HEK293 (cell line): Measurements from ENCODE around the gene ZNF385C.

ENCODE experiments used
- CTCF ChIA-PET: fragments of 350-600 bp; formaldehyde crosslinking; extraction: SDS; loops from one replicate; lab custom pipeline; 2021; ENCODE audit warnings: antibody characterized with exemption; lab: Yijun Ruan, JAX
- POLR2A ChIA-PET: fragments of 300-600 bp; formaldehyde crosslinking; extraction: SDS; loops from one replicate; lab custom pipeline; 2020; ENCODE audit warnings: antibody characterized with exemption, inconsistent platforms; lab: Yijun Ruan, JAX
- H3K27ac ChIP-seq: fragments of 200-500 bp; sonication (Bioruptor generic); 2 replicates; pipeline ENCODE4 v1.5.1; 2014; ENCODE audit warnings: low read depth, low read length, control low read depth, inconsistent platforms; ENCODE audit errors: extremely low read depth
- H3K36me3 ChIP-seq, 2 experiments: fragments of 200-500 bp in 1 of 2; sonication (Bioruptor generic) in 1 of 2; 1 replicate in 1 of 2; 2 replicates in 1 of 2; pipeline ENCODE4 v1.5.1; 2014 to 2017; ENCODE audit warnings: inconsistent platforms in 2 of 2, low read length in 2 of 2; ENCODE audit not compliant: control insufficient read depth in 2 of 2, insufficient read depth in 1 of 2
- H3K4me1 ChIP-seq: fragments of 200-500 bp; sonication (Bioruptor generic); 2 replicates; pipeline ENCODE4 v1.5.1; 2014; ENCODE audit warnings: mild to moderate bottlenecking, low read length, inconsistent platforms; ENCODE audit not compliant: control insufficient read depth, insufficient read depth
- H3K4me3 ChIP-seq: 2 replicates; pipeline ENCODE4 v1.5.1; 2011; ENCODE audit warnings: low read depth, mild to moderate bottlenecking, control low read depth, low read length, moderate library complexity
- H3K9me3 ChIP-seq: fragments of 200-500 bp; sonication (Bioruptor generic); 2 replicates; pipeline ENCODE4 v1.5.1; 2014; ENCODE audit warnings: low read depth, low read length, inconsistent platforms; ENCODE audit not compliant: control insufficient read depth, insufficient read depth
- GLI4 ChIP-seq: fragments of 450-650 bp; formaldehyde crosslinking; IDR thresholded peaks from 2 replicates; pipeline ENCODE4 v1.5.1; 2016; ENCODE audit warnings: missing biosample characterization, missing genetic modification characterization
- KLF16 ChIP-seq: fragments of 450-650 bp; formaldehyde crosslinking; IDR thresholded peaks from 2 replicates; pipeline ENCODE4 v1.5.1; 2017; ENCODE audit warnings: missing biosample characterization, missing genetic modification characterization
- KLF7 ChIP-seq: fragments of 450-650 bp; formaldehyde crosslinking; IDR thresholded peaks from 2 replicates; pipeline ENCODE4 v1.5.1; 2016; ENCODE audit warnings: missing biosample characterization, missing genetic modification characterization, borderline replicate concordance
- SALL2 ChIP-seq: fragments of 450-650 bp; formaldehyde crosslinking; IDR thresholded peaks from 2 replicates; pipeline ENCODE4 v1.5.0; 2017; ENCODE audit warnings: missing biosample characterization, mild to moderate bottlenecking, missing genetic modification characterization, borderline replicate concordance
- SCRT1 ChIP-seq: fragments of 450-650 bp; formaldehyde crosslinking; IDR thresholded peaks from 2 replicates; pipeline ENCODE4 v1.5.1; 2016; ENCODE audit warnings: missing biosample characterization, missing genetic modification characterization, borderline replicate concordance
- SCRT2 ChIP-seq: fragments of 450-650 bp; formaldehyde crosslinking; IDR thresholded peaks from 2 replicates; pipeline ENCODE4 v1.5.1; 2016; ENCODE audit warnings: missing biosample characterization, missing genetic modification characterization
- SP7 ChIP-seq: fragments of 450-650 bp; formaldehyde crosslinking; IDR thresholded peaks from 2 replicates; pipeline ENCODE4 v1.5.1; 2016; ENCODE audit warnings: missing biosample characterization, missing genetic modification characterization
- ZBTB17 ChIP-seq: fragments of 450-650 bp; formaldehyde crosslinking; IDR thresholded peaks from 2 replicates; pipeline ENCODE4 v1.5.1; 2016; ENCODE audit warnings: missing biosample characterization, missing genetic modification characterization
- ZBTB7A ChIP-seq: fragments of 450-650 bp; formaldehyde crosslinking; IDR thresholded peaks from 2 replicates; pipeline ENCODE4 v1.5.1; 2016; ENCODE audit warnings: low read depth, missing biosample characterization, missing genetic modification characterization
- ZEB2 ChIP-seq: fragments of 450-650 bp; formaldehyde crosslinking; IDR thresholded peaks from 2 replicates; pipeline ENCODE4 v1.5.1; 2016; ENCODE audit warnings: missing biosample characterization, missing genetic modification characterization
- ZNF335 ChIP-seq: fragments of 450-650 bp; formaldehyde crosslinking; conservative IDR thresholded peaks from 2 replicates; pipeline ENCODE4 v1.5.1; 2016; ENCODE audit warnings: missing biosample characterization, missing genetic modification characterization
- ZNF561 ChIP-seq: fragments of 450-650 bp; IDR thresholded peaks from 2 replicates; pipeline ENCODE4 v1.5.1; 2018; ENCODE audit warnings: missing biosample characterization, missing genetic modification characterization, borderline replicate concordance
- ZNF571 ChIP-seq: fragments of 450-650 bp; formaldehyde crosslinking; IDR thresholded peaks from 2 replicates; pipeline ENCODE4 v1.5.0; 2017; ENCODE audit warnings: missing biosample characterization, missing genetic modification characterization
- ZNF624 ChIP-seq: fragments of 450-650 bp; formaldehyde crosslinking; IDR thresholded peaks from 2 replicates; pipeline ENCODE4 v1.5.1; 2017; ENCODE audit warnings: missing biosample characterization, missing genetic modification characterization
- TF ChIP-seq, protein P1 (sequence below): fragments of 450-650 bp; formaldehyde crosslinking; IDR thresholded peaks from 2 replicates; pipeline ENCODE4 v1.5.1; 2017; ENCODE audit warnings: missing biosample characterization, missing genetic modification characterization
- TF ChIP-seq, protein P2 (sequence below): fragments of 450-650 bp; formaldehyde crosslinking; IDR thresholded peaks from 2 replicates; pipeline ENCODE4 v1.5.1; 2016; ENCODE audit warnings: missing biosample characterization, missing genetic modification characterization
- TF ChIP-seq, protein P3 (sequence below): fragments of 450-650 bp; formaldehyde crosslinking; IDR thresholded peaks from 2 replicates; pipeline ENCODE4 v1.5.1; 2017; ENCODE audit warnings: missing biosample characterization, missing genetic modification characterization
- TF ChIP-seq, protein P4 (sequence below): fragments of 450-650 bp; formaldehyde crosslinking; IDR thresholded peaks from 2 replicates; pipeline ENCODE4 v1.5.1; 2016; ENCODE audit warnings: missing biosample characterization, missing genetic modification characterization

ZNF385C gene

DNA sequence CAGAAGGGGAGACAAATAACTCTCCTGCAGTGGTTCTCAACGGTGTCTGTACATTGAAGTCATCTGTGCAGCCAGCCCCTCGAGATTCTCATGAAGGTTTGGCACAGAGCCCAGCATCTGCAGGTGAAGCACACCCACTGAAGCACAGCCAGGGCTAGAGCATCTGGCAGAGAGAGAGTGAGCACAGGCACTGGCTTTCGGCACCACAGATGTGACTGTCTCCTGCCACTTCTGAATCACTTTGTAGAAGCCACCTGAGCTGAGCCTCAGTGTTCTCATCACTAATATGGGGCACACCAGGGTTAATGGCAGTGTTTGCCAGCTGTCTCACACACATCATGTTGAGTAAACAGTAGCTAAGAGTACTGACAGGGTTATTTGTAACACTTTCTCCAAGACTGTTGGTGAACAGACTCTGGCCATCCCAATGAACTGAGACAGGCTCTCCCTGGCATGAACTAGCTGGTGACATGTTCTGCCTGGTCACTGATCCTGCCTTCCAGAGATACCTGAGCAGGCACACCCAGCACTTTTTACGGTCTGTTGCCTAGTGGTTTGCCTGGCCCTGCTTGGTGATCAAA lies 35.3 kb upstream of the ZNF385C start (continued):
- TF ChIP-seq ZBTB7A (tag by site-specific recombination) (no peak), KLF7 (tag by site-specific recombination) (no peak), ZNF561 (tag by site-specific recombination) (no peak), SALL2 (tag by site-specific recombination) (no peak), KLF16 (tag by site-specific recombination) (no peak)

DNA sequence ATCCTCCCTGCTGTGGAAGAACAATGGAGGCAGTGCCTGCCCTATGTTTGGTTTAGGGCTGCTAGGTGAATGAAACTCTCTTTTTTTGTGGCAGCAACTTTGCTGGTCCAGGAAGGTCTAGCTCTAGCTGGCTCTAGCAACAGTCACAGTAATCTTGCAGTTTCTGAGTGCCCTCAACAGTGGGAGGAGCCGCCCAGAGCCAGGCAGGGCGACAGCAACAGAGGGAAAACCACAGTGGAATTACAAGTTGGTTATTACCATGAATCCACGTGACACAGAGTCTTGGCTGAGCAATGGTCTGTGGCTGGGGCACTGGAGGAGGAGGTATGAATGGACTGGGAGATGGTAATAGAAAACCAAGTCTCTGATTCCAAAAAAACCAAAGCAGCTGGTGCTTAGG lies 34.7 kb upstream of the ZNF385C start:
- POLR2A ChIA-PET: interaction anchor here (1.0 to 1.3 kb wide), 3 partner anchors 12 to 47 kb away, joined by 3 to 5 read pairs (median 5); partner anchors contain the start of genes KAT2A and RAB5C
- peaks cover 18 to 69% of the 10 kb centered on the region in 2 experiments for H3K36me3 ChIP-seq
- H3K4me3 ChIP-seq: no peak overlapping the region
- no peaks in the 10 kb centered on the region for H3K9me3 ChIP-seq
- TF ChIP-seq GLI4 (no peak), SP7 (tag by site-specific recombination) (no peak; the same call in 1 of the 2 replicates), ZBTB17 (tag by site-specific recombination) (peak; percentile 78; the same call in 1 of the 2 replicates), SCRT1 (tag by site-specific recombination) (peak; percentile 76; the same call in 1 of the 2 replicates), ZNF335 (tag by site-specific recombination) (no peak), SCRT2 (peak; percentile 88), ZNF571 (no peak), ZEB2 (tag by site-specific recombination) (0 out of 2 replicates have a peak, but pooled peaks have one; percentile 18), ZNF624 (tag by site-specific recombination) (no peak)
- TF ChIP-seq, protein P1, sequence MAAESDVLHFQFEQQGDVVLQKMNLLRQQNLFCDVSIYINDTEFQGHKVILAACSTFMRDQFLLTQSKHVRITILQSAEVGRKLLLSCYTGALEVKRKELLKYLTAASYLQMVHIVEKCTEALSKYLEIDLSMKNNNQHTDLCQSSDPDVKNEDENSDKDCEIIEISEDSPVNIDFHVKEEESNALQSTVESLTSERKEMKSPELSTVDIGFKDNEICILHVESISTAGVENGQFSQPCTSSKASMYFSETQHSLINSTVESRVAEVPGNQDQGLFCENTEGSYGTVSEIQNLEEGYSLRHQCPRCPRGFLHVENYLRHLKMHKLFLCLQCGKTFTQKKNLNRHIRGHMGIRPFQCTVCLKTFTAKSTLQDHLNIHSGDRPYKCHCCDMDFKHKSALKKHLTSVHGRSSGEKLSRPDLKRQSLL (tag by site-specific recombination): peak; percentile 82; the same call in 1 of the 2 replicates
- TF ChIP-seq, protein P2, sequence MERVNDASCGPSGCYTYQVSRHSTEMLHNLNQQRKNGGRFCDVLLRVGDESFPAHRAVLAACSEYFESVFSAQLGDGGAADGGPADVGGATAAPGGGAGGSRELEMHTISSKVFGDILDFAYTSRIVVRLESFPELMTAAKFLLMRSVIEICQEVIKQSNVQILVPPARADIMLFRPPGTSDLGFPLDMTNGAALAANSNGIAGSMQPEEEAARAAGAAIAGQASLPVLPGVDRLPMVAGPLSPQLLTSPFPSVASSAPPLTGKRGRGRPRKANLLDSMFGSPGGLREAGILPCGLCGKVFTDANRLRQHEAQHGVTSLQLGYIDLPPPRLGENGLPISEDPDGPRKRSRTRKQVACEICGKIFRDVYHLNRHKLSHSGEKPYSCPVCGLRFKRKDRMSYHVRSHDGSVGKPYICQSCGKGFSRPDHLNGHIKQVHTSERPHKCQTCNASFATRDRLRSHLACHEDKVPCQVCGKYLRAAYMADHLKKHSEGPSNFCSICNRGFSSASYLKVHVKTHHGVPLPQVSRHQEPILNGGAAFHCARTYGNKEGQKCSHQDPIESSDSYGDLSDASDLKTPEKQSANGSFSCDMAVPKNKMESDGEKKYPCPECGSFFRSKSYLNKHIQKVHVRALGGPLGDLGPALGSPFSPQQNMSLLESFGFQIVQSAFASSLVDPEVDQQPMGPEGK (tag by site-specific recombination): 0 out of 2 replicates have a peak, but pooled peaks have one; percentile 25
- TF ChIP-seq, protein P3, sequence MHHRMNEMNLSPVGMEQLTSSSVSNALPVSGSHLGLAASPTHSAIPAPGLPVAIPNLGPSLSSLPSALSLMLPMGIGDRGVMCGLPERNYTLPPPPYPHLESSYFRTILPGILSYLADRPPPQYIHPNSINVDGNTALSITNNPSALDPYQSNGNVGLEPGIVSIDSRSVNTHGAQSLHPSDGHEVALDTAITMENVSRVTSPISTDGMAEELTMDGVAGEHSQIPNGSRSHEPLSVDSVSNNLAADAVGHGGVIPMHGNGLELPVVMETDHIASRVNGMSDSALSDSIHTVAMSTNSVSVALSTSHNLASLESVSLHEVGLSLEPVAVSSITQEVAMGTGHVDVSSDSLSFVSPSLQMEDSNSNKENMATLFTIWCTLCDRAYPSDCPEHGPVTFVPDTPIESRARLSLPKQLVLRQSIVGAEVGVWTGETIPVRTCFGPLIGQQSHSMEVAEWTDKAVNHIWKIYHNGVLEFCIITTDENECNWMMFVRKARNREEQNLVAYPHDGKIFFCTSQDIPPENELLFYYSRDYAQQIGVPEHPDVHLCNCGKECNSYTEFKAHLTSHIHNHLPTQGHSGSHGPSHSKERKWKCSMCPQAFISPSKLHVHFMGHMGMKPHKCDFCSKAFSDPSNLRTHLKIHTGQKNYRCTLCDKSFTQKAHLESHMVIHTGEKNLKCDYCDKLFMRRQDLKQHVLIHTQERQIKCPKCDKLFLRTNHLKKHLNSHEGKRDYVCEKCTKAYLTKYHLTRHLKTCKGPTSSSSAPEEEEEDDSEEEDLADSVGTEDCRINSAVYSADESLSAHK (tag by site-specific recombination): peak; percentile 99
- TF ChIP-seq, protein P4, sequence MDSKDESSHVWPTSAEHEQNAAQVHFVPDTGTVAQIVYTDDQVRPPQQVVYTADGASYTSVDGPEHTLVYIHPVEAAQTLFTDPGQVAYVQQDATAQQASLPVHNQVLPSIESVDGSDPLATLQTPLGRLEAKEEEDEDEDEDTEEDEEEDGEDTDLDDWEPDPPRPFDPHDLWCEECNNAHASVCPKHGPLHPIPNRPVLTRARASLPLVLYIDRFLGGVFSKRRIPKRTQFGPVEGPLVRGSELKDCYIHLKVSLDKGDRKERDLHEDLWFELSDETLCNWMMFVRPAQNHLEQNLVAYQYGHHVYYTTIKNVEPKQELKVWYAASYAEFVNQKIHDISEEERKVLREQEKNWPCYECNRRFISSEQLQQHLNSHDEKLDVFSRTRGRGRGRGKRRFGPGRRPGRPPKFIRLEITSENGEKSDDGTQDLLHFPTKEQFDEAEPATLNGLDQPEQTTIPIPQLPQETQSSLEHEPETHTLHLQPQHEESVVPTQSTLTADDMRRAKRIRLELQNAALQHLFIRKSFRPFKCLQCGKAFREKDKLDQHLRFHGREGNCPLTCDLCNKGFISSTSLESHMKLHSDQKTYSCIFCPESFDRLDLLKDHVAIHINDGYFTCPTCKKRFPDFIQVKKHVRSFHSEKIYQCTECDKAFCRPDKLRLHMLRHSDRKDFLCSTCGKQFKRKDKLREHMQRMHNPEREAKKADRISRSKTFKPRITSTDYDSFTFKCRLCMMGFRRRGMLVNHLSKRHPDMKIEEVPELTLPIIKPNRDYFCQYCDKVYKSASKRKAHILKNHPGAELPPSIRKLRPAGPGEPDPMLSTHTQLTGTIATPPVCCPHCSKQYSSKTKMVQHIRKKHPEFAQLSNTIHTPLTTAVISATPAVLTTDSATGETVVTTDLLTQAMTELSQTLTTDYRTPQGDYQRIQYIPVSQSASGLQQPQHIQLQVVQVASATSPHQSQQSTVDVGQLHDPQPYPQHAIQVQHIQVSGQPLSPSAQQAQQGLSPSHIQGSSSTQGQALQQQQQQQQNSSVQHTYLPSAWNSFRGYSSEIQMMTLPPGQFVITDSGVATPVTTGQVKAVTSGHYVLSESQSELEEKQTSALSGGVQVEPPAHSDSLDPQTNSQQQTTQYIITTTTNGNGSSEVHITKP: peak; percentile 77
- peaks cover 28% of the 10 kb centered on the region for H3K4me1 ChIP-seq
- peak overlapping the region; percentile 13; the same call in 1 of the 2 replicates for H3K27ac ChIP-seq
- CTCF ChIA-PET: interaction anchor here (0.6 to 2.7 kb wide), 7 partner anchors 12 to 395 kb away, joined by 3 to 9 read pairs (median 4); partner anchors contain the start of gene KAT2A
